ENCODE results near the gene DDX60. TPM values are rescaled to one million over a fixed set of nuclear protein-coding genes. Genes with fewer than 3 reads are reported as not detected.

The DDX60 gene
- total RNA-seq, 1 experiment from 2014 or later: 10.1 TPM

DNA sequence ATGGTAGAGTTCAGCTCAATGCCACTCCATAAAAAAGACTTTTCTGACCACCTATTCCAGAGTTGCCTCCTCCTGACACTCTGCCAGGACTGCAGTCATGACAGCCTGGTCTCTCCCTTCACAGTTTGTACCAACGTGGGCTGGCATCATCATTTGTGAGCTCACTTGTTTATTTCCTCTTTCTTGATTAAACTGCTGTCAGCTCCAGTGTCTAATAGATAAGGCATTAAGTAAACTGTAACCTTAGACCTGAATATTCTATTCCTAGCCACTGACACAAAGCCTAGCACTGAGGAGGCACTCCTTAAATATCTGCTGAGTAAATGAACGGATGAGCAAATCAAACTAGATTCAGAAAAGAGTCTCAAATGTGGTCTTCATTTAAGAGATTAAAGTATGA is 48.7 kb downstream of the DDX60 start:
- Histone ChIP-seq H3K9me3 (ENCODE audit: control insufficient read depth, insufficient read depth, low read depth, low read length) (no peaks in the 10 kb centered on the region), H3K4me1 (ENCODE audit: control insufficient read depth, insufficient read depth, low read length) (no peaks in the 10 kb centered on the region), H3K36me3 (ENCODE audit: control insufficient read depth, insufficient read depth, low read length) (no peaks in the 10 kb centered on the region), H3K4me3 (ENCODE audit: low read depth in 2 of 2, low read length in 2 of 2) (no peak overlapping the region), H3K27me3 (ENCODE audit: control insufficient read depth, insufficient read depth, low read length) (no peaks in the 10 kb centered on the region), H3K27ac (ENCODE audit: low read length) (no peak overlapping the region)
- TF ChIP-seq SIN3A (IDR thresholded peaks at IDR 0.05; ENCODE audit: borderline replicate concordance, insufficient read depth, low read depth, low read length) (no peak), POLR2AphosphoS5 (IDR thresholded peaks at IDR 0.05; ENCODE audit: low read depth, low read length) (no peak), TCF7L2 (IDR thresholded peaks at IDR 0.05; ENCODE audit: low read depth, low read length) (no peak)
- TF ChIP-seq, protein P1, sequence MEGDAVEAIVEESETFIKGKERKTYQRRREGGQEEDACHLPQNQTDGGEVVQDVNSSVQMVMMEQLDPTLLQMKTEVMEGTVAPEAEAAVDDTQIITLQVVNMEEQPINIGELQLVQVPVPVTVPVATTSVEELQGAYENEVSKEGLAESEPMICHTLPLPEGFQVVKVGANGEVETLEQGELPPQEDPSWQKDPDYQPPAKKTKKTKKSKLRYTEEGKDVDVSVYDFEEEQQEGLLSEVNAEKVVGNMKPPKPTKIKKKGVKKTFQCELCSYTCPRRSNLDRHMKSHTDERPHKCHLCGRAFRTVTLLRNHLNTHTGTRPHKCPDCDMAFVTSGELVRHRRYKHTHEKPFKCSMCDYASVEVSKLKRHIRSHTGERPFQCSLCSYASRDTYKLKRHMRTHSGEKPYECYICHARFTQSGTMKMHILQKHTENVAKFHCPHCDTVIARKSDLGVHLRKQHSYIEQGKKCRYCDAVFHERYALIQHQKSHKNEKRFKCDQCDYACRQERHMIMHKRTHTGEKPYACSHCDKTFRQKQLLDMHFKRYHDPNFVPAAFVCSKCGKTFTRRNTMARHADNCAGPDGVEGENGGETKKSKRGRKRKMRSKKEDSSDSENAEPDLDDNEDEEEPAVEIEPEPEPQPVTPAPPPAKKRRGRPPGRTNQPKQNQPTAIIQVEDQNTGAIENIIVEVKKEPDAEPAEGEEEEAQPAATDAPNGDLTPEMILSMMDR (IDR thresholded peaks at IDR 0.05): no peak
- TF ChIP-seq, protein P2, sequence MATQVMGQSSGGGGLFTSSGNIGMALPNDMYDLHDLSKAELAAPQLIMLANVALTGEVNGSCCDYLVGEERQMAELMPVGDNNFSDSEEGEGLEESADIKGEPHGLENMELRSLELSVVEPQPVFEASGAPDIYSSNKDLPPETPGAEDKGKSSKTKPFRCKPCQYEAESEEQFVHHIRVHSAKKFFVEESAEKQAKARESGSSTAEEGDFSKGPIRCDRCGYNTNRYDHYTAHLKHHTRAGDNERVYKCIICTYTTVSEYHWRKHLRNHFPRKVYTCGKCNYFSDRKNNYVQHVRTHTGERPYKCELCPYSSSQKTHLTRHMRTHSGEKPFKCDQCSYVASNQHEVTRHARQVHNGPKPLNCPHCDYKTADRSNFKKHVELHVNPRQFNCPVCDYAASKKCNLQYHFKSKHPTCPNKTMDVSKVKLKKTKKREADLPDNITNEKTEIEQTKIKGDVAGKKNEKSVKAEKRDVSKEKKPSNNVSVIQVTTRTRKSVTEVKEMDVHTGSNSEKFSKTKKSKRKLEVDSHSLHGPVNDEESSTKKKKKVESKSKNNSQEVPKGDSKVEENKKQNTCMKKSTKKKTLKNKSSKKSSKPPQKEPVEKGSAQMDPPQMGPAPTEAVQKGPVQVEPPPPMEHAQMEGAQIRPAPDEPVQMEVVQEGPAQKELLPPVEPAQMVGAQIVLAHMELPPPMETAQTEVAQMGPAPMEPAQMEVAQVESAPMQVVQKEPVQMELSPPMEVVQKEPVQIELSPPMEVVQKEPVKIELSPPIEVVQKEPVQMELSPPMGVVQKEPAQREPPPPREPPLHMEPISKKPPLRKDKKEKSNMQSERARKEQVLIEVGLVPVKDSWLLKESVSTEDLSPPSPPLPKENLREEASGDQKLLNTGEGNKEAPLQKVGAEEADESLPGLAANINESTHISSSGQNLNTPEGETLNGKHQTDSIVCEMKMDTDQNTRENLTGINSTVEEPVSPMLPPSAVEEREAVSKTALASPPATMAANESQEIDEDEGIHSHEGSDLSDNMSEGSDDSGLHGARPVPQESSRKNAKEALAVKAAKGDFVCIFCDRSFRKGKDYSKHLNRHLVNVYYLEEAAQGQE (IDR thresholded peaks at IDR 0.05; ENCODE audit: insufficient read depth in 1 of 2, low read depth in 2 of 2, low read length in 1 of 2): no peak
- BruUV-seq (replicated peaks): no TSS peak
- POLR2A ChIA-PET: no interaction called here
- DNase-seq (ENCODE audit: low read depth, low spot score) (no peak), ATAC-seq (no peak)
- intact Hi-C loops (cut with micrococcal nuclease; ENCODE audit: unreplicated experiment) (no loop called here), in situ Hi-C loops (cut with HindIII; ENCODE audit: low pct_unique_long_range_greater_than_20kb, low sequenced_read_pairs) (no loop called here)
- CTCF ChIA-PET: no interaction called here

DNA sequence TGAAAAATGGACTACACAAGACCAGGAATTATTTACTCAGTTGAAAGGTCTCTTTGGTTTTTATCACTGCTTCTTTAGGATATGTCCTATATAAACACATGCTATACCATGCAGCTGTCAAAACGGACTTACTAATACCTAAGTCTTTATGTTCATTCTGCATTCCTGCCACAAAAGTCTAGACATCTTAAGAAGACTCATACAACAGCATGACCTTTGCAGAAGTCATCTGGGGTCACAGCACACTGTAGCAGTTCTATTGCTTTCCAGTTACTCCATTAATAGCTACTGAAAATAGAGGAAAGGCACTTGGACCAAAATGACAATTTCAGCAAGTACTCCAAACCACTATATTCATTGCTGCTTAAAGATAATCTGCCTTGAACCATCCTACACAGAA is 53.2 kb downstream of the DDX60 start:
- in situ Hi-C loops (cut with HindIII; ENCODE audit: low pct_unique_long_range_greater_than_20kb, low sequenced_read_pairs) (no loop called here), intact Hi-C loops (cut with micrococcal nuclease; ENCODE audit: unreplicated experiment) (no loop called here)
- H3K27ac ChIP-seq (ENCODE audit: low read length): no peak overlapping the region
- H3K36me3 ChIP-seq (ENCODE audit: control insufficient read depth, insufficient read depth, low read length): no peaks in the 10 kb centered on the region
- DNase-seq (ENCODE audit: low read depth, low spot score) (no peak), ATAC-seq (no peak)
- H3K4me3 ChIP-seq (ENCODE audit: low read depth in 2 of 2, low read length in 2 of 2): no peak overlapping the region
- H3K27me3 ChIP-seq (ENCODE audit: control insufficient read depth, insufficient read depth, low read length): no peaks in the 10 kb centered on the region
- no TSS peak for BruUV-seq (replicated peaks)
- CTCF ChIA-PET: no interaction called here
- POLR2A ChIA-PET: no interaction called here
- H3K4me1 ChIP-seq (ENCODE audit: control insufficient read depth, insufficient read depth, low read length): no peaks in the 10 kb centered on the region
- TF ChIP-seq, protein P2 (IDR thresholded peaks at IDR 0.05; ENCODE audit: insufficient read depth in 1 of 2, low read depth in 2 of 2, low read length in 1 of 2): no peak
- TF ChIP-seq TCF7L2 (IDR thresholded peaks at IDR 0.05; ENCODE audit: low read depth, low read length): no peak
- TF ChIP-seq POLR2AphosphoS5 (IDR thresholded peaks at IDR 0.05; ENCODE audit: low read depth, low read length): no peak
- TF ChIP-seq, protein P1 (IDR thresholded peaks at IDR 0.05): no peak
- no peak for TF ChIP-seq SIN3A (IDR thresholded peaks at IDR 0.05; ENCODE audit: borderline replicate concordance, insufficient read depth, low read depth, low read length)
- no peaks in the 10 kb centered on the region for H3K9me3 ChIP-seq (ENCODE audit: control insufficient read depth, insufficient read depth, low read depth, low read length)
